Fibroblast of peridontal ligament (primary cell): ENCODE data around the gene TTLL12.
A peak's percentile ranks its signal among the peaks of the same experiment; 100 is the strongest.

Experiments used
- DNase-seq: peaks from one replicate; pipeline ENCODE4 v3.0.0-alpha.2; 2010; ENCODE audit errors: extremely low read depth

TTLL12 gene

DNA sequence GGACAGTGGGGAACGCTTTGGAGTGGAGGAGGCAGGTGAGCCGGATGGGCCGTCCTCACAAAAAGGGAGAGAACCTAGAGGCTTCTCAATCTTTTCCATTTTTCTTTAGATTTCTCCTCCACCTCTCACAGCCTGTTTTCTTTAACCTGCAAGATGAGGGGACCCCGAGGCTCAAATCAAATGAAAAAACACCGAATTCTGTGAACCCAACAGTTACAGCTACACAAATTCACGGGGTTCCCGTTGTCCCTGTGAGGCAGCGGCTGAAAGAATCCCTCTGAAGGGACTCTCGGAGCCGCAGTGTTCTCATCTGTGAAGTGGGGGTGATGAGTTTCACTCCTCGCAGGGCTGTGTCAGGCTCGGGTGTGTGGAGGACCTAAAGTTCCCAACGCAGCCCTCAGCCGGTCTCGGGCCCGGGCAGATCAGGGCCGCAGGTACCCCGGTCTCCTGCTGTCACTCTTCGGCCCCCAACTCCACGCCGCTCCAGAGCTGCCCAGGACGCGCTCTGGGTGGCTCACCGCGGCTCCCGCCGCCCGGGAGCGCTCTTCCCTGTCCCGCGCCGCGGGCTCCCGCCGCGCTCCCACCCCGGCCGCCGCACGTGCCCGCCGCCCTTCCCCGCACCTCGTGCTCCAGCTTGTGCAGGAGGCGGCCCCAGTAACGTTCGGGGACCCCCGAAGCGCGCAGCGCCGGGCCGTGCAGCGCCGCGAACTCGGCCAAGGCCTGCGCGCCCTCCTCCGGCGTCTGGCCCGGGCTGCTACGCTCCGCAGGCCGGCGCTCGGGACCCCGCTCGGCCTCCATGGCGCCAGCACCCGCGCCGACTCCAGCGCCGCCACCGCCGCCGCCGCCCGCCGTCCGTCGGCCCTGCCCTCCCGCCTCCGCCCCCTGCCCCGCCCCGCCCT is at the start of gene TTLL12:
TSS of gene TTLL12 (minus strand) at position 863 of the 899 bp plus-strand sequence. CDS start at position 798, 65 bp downstream.
- no peak for DNase-seq

DNA sequence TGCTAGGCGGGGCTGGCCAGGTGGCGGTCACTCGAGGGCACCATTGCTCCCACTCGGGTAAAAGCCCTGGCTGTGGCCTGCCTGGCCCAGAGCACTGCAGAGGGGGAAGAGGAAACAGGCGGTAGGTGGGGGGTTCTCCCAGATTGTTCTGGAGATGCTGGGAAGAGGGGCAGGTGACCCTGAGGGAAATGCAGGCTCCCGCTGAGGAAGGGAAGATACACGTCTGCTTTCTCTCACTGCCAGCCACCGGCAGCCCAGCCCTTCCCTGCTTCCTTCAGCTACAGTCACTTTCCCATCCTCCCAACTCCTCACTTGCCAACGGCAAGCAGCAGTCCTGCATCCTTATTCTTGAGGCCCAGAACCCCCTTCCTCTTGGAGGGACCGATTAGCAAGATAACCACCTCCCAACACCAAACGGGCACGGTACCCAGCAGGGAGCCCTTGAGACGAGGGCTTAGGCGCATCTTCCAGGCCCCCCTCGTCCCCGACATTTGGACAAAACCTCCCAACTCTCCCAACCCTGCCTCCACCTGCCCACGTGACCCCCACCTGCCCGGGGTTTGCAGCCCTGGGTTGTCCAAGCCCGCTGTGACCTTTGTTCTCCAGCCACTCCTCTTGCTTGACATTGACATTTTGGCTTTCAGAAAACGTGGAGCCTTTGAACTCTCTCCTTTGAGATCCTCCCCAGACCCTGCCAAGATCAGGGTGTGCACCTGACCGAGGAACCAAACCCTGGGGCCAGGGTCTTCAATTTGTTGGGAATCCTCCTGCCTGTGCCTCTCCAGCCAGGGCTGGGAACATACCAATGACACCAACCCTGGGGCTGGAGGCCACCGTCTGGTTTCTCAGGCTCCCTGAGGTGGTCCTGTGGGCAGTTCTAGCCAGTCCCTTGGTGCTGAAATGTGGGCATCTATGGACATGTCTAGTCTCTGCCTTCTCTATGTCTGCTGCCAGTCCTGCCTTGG is 48.8 kb upstream of the TTLL12 start:
- no peak for DNase-seq

DNA sequence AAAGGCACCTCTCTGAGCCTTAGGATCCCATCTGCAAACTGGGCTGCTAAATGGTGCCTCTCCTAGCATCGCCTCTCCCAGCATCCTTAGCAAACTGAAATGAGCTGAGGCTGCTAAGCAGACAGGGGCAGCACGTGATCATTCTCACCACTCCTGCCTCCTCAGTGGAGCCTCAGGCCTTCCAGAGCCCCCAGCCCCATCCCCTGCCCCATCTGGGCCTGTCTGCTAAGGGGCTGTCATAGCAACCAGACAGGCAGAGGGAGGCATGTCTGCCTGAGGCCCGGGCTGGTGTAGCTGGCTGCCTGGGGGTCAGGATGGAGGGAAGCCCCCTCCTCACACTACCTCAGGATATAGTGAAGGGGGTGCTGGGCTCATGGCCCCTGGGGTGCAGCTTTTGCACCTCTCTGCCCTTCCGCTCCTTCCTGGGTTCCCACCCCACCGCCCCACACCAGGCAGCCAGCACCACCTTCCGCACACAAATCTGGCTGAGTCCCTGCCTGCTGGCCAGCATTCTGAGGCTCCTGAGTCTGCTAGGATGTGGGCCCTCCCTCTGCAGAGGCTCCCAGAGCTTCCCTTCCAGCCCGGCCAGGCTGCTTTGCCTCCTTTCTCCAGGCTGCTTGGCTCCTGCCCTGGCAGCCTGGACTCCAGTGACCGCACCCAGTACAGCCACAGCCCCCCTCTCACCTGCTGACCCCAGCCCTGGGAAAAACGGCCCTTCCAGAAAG is 47.5 kb upstream of the TTLL12 start:
- DNase-seq: no peak

DNA sequence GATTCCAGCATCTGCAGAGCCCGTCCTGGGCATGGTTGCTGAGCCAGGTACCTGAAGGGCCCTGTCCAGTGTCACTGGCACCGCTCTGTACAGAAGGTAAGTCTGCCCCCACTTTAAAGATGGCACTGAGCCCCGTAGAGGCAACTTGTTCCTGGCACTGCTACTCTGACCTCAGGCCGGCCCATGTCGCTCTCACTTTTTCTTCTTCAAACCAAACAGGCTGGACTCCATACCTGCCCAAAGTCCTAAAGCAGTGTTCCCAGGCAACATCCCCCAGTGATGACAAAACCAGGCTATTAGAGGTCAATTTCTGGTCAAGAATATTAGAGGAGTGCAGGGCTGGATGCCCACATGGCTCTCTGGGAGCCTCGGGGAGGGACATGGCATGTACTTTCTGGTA is 46.6 kb upstream of the TTLL12 start:
- no peak for DNase-seq

DNA sequence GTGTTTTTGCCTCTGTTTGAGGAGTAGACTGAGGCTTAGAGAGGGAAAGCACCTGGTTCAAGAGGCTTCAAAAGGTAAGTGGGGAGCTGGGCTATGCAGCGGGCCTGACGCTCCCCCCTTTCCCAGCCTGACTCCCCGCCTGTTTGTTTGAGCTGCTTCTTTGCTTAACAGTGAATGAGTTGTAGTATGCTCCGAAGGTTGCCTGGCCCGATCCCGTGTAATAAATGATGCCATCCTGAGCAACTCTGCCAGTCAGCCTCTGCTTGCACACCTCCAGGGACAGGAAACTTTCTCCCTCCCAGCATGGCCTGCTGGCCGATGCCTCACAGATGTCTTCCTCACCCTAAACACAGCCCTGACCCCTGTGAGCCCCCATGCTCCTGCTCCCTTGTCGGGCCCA is 45.5 kb upstream of the TTLL12 start:
- no peak for DNase-seq

DNA sequence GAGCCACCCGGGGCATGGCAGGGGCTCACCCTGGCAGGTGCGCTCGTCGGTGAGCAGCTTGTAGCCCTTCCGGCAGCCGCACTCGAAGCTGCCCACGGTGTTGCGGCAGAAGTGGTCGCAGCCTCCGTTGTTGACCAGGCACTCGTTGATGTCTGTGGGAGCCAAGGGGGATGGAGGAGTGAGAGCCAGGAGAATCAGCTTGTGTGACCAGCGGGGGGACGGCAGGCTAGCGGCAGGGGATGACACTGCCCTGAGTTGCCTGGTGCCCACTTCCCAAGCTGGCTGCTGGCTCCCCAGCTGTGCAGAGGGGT is 44.7 kb upstream of the TTLL12 start:
- no peak for DNase-seq

DNA sequence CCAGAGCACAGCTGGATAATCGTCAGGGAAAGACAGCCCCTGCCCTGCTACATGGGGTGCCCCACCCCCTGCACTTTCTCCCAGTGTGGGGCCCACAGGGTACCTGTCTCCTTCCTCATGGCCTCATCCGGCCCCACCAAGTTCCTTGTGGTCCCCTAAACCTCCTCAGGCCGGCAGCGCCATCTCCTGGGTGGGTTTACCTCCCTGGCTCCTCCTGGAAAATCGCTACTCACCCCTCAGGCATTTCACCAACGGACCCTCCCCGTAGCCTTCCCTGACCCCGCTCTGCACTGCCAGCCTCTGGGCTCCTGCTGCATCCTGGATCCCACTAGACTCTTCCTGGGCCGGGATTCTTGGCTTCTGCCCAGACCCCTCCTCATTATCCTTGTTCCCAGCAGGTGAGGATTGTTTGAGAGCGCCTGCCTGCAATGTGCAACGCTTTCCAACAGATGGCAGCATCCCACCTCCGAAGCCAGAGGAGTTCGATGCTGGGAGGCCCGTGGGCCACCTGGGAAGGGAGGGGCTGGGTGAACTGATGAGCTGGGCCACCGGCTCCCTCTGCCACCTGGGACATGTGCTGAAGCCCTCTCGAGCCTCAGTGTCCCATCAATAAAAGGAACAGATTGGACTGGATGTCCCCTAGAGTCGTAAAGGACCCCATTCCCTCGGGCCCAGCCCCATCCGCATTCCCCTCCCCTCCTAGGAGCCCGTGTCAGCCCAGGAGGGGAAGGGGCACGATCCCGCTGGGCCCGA is 44.2 kb upstream of the TTLL12 start:
- DNase-seq: peak; percentile 12

DNA sequence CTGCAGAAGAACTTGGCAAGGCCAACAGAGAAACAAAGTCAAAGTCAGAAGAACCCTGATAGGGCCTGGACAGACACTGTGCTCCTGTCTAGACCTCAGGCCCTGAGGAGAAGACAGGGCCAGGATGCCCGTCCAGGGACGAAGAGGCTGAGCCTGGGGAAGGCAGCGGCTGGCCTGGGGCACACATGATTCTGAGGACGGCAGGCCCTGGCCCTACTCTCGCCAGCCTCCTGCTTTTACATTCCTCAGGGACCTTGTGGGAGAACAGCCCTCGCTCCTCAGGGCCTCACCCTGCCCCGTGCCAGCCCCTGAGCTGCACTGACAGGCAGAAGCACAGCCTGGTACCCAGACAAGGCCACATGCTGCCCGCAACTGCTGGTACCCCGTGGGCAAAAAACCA is 43.6 kb upstream of the TTLL12 start:
- DNase-seq: no peak

DNA sequence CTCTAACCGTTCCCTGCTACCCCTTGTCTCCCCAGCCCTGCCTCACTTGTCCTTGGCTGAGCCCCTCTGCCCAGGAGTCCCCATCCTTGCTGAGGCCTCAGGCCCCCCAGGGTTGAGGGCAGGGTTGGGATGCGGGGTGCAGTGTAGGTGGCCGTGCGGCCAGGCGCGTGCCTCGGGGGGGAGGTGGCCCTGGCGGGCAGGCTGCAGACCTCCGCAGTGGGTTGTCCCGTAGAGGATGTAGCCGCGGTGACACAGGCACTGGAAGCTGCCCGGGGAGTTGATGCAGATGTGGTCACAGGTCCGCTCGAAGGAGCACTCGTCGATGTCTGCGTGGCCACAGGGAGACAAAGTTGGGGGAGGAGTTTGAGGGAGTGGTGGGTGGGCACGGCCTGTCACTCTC is 41.9 kb upstream of the TTLL12 start:
- no peak for DNase-seq

DNA sequence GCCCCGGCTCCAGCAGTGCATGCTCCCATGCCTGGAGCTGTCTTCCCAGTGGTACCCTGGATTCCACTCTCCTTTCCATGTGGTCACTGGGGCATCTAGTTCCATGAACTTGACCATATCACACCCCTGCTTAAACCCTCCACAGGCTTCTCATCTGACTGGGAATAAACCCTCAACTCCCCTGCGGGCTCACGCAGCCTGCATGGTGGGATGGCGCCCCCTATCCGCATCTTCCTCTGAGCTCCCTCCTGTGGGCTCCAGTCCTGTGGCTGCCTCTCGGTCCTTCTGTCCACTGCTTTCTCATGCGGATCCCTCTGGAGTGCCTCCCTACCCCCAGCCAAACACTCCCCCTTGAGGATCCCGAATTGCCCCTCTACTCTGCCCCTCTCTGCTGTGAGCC is 41.4 kb upstream of the TTLL12 start:
- no peak for DNase-seq

DNA sequence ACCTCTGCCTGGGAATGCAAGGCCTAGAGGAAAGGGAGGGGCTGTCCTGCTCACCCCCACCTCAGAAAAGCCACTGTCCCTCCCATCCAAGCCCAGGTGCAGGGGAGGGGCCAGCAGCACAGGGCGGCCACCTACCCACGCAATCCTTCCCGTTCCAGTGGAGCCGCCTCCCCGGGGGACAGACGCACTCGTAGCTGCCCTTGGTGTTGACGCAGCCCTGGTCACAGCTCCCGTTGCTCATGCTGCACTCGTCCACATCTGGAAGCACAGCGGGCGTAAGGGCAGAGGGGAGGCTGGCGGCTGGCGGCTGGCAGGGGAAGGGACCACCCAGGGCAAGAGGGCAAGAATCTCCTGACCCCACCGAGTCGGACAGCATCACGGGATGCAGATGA is 40.3 kb upstream of the TTLL12 start:
- no peak for DNase-seq

DNA sequence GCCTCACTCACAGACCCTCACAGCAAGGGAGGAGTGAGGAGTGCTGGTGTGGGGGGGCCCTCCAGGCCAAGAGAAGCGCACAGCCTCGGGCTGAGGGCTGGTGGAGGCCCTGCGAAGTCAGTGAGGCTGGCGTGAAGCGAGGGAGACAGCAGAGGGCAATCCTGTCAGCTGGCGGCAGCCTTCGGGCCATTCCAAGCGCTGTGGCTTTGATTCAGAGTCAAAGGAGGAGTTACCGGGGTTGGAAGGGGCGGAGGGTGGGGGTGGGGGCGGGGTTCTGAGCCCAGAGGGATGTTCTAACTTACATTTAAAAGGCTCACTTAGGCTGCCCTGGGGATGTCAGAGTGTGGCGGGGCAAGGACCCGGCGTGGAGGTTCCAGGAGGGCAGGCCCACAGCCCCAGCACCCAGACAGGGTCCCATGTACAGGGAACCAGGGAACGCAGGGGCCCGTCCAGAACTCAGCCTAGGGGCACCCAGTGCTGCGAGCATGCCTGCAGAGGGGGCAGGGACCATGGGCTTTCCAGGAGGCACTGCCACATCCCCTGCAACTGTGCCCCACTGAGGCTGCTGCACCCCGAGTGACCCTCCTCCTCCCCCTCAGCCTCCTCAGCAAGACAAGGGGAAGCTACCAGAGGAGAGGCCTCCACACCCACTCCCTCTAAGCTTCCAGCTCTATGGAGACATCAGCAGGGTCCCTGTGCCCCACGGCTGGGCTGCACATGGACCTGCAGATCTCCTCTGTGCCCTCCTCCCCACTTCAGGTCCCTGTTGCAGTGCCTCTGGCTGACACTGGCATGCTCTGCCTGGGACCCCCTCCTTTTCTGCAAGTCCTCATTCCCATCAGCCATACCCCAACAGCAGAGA is 39.7 kb upstream of the TTLL12 start:
- peak; percentile 45 for DNase-seq

DNA sequence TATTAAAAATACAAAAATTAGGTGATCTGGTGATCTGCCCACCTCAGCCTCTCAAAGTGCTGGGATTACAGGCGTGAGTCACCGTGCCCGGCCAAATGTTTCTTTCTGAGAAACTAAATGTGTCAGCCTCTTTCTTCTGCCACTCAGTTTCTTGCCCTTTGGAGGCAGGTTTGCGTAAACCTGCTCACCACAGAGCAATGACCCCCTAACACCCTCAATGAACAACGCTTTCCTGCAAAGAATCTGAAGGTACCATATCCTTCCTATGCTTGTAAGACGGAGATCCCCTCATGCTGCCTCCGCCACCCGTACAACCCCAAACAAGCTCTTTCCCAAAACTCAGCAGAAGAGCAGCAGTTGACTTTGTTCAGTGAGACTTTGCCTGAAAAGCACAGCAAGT is 38.7 kb upstream of the TTLL12 start:
- no peak for DNase-seq

DNA sequence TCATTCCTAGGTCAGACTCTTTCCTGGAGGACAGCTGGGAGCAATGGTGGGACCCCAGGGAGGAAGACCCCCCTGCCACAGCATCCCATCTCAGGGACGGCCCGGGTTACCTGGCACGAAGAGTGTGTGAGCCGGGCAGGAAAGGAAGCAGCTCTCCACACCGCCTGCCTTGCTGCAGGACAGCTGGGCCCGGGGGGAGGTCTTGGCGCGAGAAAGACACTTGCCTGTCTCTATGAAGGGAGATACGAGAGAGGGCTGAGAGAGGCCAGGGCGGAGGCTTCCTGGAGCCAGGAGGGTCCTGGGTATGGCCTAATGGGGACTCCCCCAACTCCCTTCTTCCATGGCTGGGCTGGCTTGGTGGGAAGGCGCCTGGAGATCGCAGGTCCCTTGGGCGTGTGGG is 36.1 kb upstream of the TTLL12 start:
- DNase-seq: no peak

DNA sequence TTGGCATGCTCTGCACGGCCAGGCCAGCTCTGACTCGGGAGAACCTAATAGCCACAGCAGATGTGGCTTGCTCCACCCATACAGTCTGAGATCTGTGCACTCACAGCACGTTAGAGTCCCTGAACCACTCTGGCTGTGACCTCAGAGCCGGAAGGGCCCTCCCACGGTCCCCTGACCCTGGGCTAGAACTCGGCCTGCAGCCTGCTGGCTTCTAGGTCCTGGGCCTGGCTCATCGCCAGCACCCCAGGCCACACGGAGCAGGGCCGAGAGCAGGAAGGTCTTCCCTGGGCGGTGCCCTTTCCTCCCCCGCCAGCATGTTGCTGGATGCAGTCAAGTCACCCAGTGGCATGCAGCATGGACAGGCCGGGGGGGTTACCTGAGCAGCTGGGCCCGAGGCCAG is 35.3 kb upstream of the TTLL12 start:
- no peak for DNase-seq

DNA sequence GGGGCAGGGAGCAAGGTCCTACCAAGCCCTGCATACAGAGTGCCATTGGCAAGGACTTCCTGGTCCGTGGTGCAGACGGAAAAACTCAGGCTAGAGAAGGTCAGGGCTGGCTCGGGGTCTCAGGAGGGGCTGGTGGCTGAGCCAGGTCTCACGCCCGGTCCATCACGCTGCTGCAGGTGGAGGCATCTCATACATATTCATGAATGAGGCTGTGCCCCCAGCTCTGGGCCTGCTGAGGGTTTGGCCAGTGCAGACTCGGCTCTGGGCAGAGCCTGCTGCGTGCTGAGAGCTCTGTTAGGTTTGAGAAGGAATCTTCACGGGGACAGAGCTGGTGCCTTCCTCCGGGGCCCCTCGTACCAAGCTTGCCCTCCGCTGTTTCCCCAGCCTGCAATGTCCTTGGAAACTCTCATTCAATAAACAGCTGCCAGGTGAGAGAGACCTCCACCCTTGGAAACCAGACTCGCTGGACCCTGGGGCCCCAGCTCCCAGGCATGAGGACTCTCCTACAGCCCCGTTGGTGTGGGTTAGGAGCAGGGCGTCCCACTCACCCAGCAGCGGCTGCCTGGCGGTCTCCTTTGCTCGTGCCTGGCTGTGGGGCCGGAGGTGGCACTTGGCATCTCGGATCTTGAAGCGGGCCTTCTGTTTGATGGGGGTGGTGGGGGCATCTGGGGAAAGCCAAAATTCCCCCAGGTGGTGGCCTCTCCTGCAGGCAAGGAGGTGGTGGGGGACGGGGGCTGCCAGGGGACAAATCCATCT is 33.9 kb upstream of the TTLL12 start:
- DNase-seq: no peak

DNA sequence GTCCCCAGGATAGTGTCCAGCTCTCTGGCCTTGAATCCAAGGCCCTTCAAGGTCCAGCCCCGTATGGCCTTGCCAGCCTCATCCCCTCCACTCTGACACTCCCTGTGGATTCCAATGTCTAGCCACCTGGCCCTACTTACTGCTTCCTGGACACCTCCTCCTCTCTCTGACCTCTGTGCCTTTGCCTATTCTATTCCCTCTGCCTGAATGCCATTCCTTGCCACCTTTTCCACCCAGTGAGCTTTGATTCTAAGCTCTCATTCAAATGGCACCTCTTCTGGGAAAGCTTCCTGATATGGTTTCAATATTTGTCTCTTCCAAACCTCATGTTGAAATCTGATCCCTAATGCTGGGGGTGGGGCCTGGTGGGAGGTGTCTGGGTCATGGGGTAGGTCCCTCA is 31.9 kb upstream of the TTLL12 start:
- no peak for DNase-seq

DNA sequence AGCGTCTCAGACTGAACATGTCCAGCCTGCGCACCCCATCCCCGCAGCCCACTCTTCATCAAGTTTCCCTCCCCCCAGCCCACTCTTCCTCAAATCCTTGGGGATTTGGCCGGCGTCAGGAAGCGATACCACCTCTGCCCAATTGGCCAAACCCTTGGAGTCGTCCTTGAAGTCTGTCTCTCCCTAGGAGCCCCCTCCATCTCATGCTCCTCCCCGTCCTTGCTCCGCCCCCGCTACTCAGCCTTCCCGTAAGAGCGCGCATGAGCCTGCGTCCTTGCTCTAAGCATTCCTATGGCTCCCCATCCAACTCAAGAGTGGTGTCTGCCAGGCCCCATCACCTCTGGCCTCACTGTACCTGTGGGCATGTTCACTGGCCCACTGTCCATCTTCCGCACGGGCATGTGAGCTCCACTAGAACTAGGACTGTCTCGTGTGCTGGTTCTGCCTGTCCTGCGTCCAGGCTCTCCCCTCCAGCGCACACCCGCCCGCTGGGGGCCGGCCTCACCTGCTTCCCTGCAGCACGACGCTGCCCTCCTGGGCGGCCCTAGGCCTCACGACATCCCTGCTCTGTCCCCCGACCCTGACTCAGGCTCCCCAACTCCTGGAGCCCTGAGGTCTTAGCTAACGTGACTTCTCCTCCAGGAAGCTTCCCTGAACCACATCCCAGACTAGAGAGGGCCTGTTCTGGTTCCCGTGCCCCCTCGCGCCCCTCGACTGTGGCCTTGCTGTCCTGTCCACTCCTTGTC is 30.5 kb upstream of the TTLL12 start:
- no peak for DNase-seq

DNA sequence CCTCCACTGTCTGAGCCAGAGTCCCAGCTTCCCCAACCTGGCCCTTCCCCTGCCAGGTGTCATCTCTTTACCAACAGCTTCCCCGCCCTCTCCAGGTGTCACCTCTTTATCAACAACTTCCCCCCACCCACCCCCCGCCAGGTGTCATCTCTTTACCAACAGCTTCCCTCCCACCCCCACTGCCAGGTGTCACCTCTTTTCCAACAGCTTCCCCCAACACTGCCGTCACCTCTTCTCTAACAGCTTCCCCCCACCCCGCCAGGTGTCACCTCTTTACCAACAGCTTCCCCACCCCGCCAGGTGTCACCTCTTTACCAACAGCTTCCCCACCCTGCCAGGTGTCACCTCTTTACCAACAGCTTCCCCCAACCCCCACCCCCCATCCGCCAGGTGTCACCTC is 29.8 kb upstream of the TTLL12 start:
- DNase-seq: no peak
